H9 (cell line): ENCODE results near the gene SH3GL2. TPM values are rescaled to one million over a fixed set of nuclear protein-coding genes. Genes with fewer than 3 reads are reported as not detected.

Experiments used
- DNase-seq: peaks from one replicate; pipeline ENCODE4 v3.0.0-alpha.2; 2017
- H2AFZ ChIP-seq: one replicate; pipeline ENCODE4 v1.6.1; 2013; ENCODE audit warnings: mild to moderate bottlenecking, low read length, control low read depth, moderate library complexity
- H2AK5ac ChIP-seq: 2 replicates; pipeline ENCODE4 v1.6.1; 2013; ENCODE audit warnings: low read length, control low read depth, mixed read lengths; ENCODE audit not compliant: insufficient read length
- H2BK120ac ChIP-seq: one replicate; pipeline ENCODE4 v1.6.1; 2013; ENCODE audit warnings: low read depth, mild to moderate bottlenecking, low read length, control low read depth, inconsistent platforms; ENCODE audit not compliant: poor library complexity, severe bottlenecking
- H2BK12ac ChIP-seq: 2 replicates; pipeline ENCODE4 v1.6.1; 2013; ENCODE audit warnings: low read length, control low read depth, mixed read lengths, low read depth; ENCODE audit not compliant: insufficient read length
- H2BK15ac ChIP-seq: 2 replicates; pipeline ENCODE4 v1.6.1; 2013; ENCODE audit warnings: low read depth, low read length, control low read depth
- H2BK20ac ChIP-seq: one replicate; pipeline ENCODE4 v1.6.1; 2013; ENCODE audit warnings: low read depth, mild to moderate bottlenecking, low read length, control low read depth, inconsistent platforms; ENCODE audit not compliant: poor library complexity, severe bottlenecking
- H2BK5ac ChIP-seq: 2 replicates; pipeline ENCODE4 v1.6.1; 2013; ENCODE audit warnings: low read length, control low read depth, mixed read lengths; ENCODE audit not compliant: insufficient read length
- H3K14ac ChIP-seq: 2 replicates; pipeline ENCODE4 v1.6.1; 2013; ENCODE audit warnings: low read length, control low read depth; ENCODE audit not compliant: insufficient read depth
- H3K18ac ChIP-seq: 2 replicates; pipeline ENCODE4 v1.6.1; 2013; ENCODE audit warnings: low read depth, mild to moderate bottlenecking, mixed read lengths, low read length, control low read depth; ENCODE audit not compliant: insufficient read length
- H3K23ac ChIP-seq: 2 replicates; pipeline ENCODE4 v1.6.1; 2013; ENCODE audit warnings: low read length, control low read depth, mixed read lengths, low read depth; ENCODE audit not compliant: insufficient read length
- H3K23me2 ChIP-seq: 2 replicates; pipeline ENCODE4 v1.6.1; 2013; ENCODE audit warnings: low read depth, mild to moderate bottlenecking, mixed read lengths, low read length, control low read depth; ENCODE audit not compliant: insufficient read length, poor library complexity, severe bottlenecking
- H3K27ac ChIP-seq: 2 replicates; pipeline ENCODE4 v1.5.1; 2013; ENCODE audit warnings: low read length, control low read depth, mixed read lengths, low read depth; ENCODE audit not compliant: insufficient read length
- H3K27me3 ChIP-seq: 2 replicates; pipeline ENCODE4 v1.6.1; 2013; ENCODE audit warnings: low read length, control low read depth, inconsistent platforms; ENCODE audit not compliant: insufficient read depth
- H3K4ac ChIP-seq: 2 replicates; pipeline ENCODE4 v1.6.1; 2013; ENCODE audit warnings: low read depth, mild to moderate bottlenecking, control low read depth, inconsistent platforms, low read length, moderate library complexity
- H3K4me1 ChIP-seq: 2 replicates; pipeline ENCODE4 v1.6.1; 2013; ENCODE audit warnings: low read length, control low read depth, inconsistent platforms; ENCODE audit not compliant: insufficient read depth
- H3K4me2 ChIP-seq: 2 replicates; pipeline ENCODE4 v1.6.1; 2013; ENCODE audit warnings: low read length, control low read depth, mixed read lengths; ENCODE audit not compliant: insufficient read length, insufficient read depth
- H3K56ac ChIP-seq: 2 replicates; pipeline ENCODE4 v1.6.1; 2013; ENCODE audit warnings: low read depth, mild to moderate bottlenecking, mixed read lengths, low read length, control low read depth; ENCODE audit not compliant: insufficient read length
- H3K79me1 ChIP-seq: 2 replicates; pipeline ENCODE4 v1.6.1; 2013; ENCODE audit warnings: low read depth, mild to moderate bottlenecking, moderate library complexity, low read length, control low read depth, inconsistent platforms; ENCODE audit not compliant: insufficient read depth, poor library complexity, severe bottlenecking
- H3K79me2 ChIP-seq: 2 replicates; pipeline ENCODE4 v1.6.1; 2013; ENCODE audit warnings: low read length, control low read depth, inconsistent platforms; ENCODE audit not compliant: insufficient read depth
- H3K9ac ChIP-seq: 2 replicates; pipeline ENCODE4 v1.6.1; 2013; ENCODE audit warnings: low read length, control low read depth, mixed read lengths; ENCODE audit not compliant: insufficient read length; ENCODE audit errors: extremely low read depth
- H3K9me3 ChIP-seq: one replicate; pipeline ENCODE4 v1.6.1; 2013; ENCODE audit warnings: low read depth, low read length, inconsistent platforms; ENCODE audit not compliant: control insufficient read depth
- H3T11ph ChIP-seq: one replicate; pipeline ENCODE4 v1.6.1; 2013; ENCODE audit warnings: mild to moderate bottlenecking, low read length, control low read depth, inconsistent platforms
- H4K20me1 ChIP-seq: one replicate; pipeline ENCODE4 v1.6.1; 2013; ENCODE audit not compliant: control insufficient read depth, insufficient read length, insufficient read depth
- H4K5ac ChIP-seq: 2 replicates; pipeline ENCODE4 v1.6.1; 2013; ENCODE audit warnings: low read depth, mild to moderate bottlenecking, mixed read lengths, low read length, control low read depth; ENCODE audit not compliant: insufficient read length
- H4K8ac ChIP-seq: replicated peaks from 2 replicates; pipeline ENCODE4 v1.6.1; 2013; ENCODE audit warnings: low read length, control low read depth, mixed read lengths, low read depth; ENCODE audit not compliant: insufficient read length
- H4K91ac ChIP-seq: 2 replicates; pipeline ENCODE4 v1.6.1; 2013; ENCODE audit warnings: low read depth, mild to moderate bottlenecking, moderate library complexity, mixed read lengths, low read length, control low read depth; ENCODE audit not compliant: insufficient read length
- H3K27ac Mint-ChIP-seq, 3 experiments: 2 replicates in 2 of 3; 3 replicates in 1 of 3; pipeline ENCODE4 v1.8.0; 2020 to 2021; ENCODE audit warnings: mixed read lengths in 3 of 3, mild to moderate bottlenecking in 1 of 3, moderate library complexity in 1 of 3
- H3K27me3 Mint-ChIP-seq: 2 replicates; pipeline ENCODE4 v1.8.0; 2021; ENCODE audit warnings: low read depth, mild to moderate bottlenecking, moderate library complexity, mixed read lengths
- H3K36me3 Mint-ChIP-seq, 3 experiments: 2 replicates in 2 of 3; 3 replicates in 1 of 3; pipeline ENCODE4 v1.8.0; 2020 to 2021; ENCODE audit warnings: low read depth in 3 of 3, mixed read lengths in 3 of 3; ENCODE audit not compliant: insufficient read depth in 1 of 3
- H3K4me1 Mint-ChIP-seq, 2 experiments: 2 replicates each; pipeline ENCODE4 v1.8.0; 2020; ENCODE audit warnings: mixed read lengths in 2 of 2
- H3K4me3 Mint-ChIP-seq, 2 experiments: 2 replicates in 1 of 2; 3 replicates in 1 of 2; pipeline ENCODE4 v1.8.0; 2020 to 2021; ENCODE audit warnings: mild to moderate bottlenecking in 2 of 2, mixed read lengths in 2 of 2, moderate library complexity in 1 of 2
- H3K9me3 Mint-ChIP-seq, 2 experiments: 2 replicates in 1 of 2; 3 replicates in 1 of 2; pipeline ENCODE4 v1.8.0; 2020; ENCODE audit warnings: mild to moderate bottlenecking in 2 of 2, mixed read lengths in 2 of 2, moderate library complexity in 1 of 2
- WGBS: extraction: QIAGEN DNeasy Blood & Tissue Kit; methylation state at CpG from one replicate; pipeline ENCODE4 v1.1.7; 2013; ENCODE audit warnings: missing lambda C conversion rate, low lambda C conversion rate, mixed read lengths; ENCODE audit not compliant: insufficient read length; ENCODE audit errors: extremely low coverage; 5-methylcytosine and 5-hydroxymethylcytosine counted together
- total RNA-seq: library from RNA; stranded (reverse); gene quantifications from 2 replicates; pipeline ENCODE4 v1.2.1, GENCODE V29; 2021
- TF ChIP-seq, protein P1 (sequence below): fragments of 200-600 bp; sonication (generic); conservative IDR thresholded peaks from 3 replicates; pipeline ENCODE4 v1.8.0; 2021; ENCODE audit warnings: antibody characterized with exemption, mild to moderate bottlenecking

Gene SH3GL2
- total RNA-seq, 1 experiment from 2014 or later: 6.5 TPM

DNA sequence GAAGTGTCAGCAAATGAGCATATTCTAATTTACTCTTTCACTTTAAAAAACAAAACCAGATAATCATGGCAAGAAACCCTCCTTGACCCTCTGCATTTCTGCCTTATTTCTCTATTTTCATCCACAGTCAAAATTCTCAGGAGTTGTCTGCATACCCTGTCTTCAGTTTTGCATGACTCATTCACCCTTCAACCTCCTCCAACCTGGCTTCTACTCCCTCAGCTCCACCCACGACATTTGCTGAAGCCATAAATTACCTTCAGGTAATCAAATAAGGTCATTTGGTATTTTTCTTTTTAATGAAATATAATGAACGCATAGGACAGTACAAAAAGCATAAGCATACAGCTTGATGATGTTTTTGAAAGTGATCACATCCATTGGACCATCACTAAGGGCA lies 27.8 kb upstream of the SH3GL2 start:
- Mint-ChIP-seq H3K4me1 (no peaks in the 10 kb centered on the region), H3K9me3 (peaks cover 15 to 20% of the 10 kb centered on the region in 2 experiments), H3K36me3 (peaks cover 0 to 5% (median 0%) of the 10 kb centered on the region in 3 experiments; a peak in 2 of 7 replicates), H3K27me3 (no peaks in the 10 kb centered on the region), H3K4me3 (no peak overlapping the region), H3K27ac (no peak overlapping the region)
- no peaks in the 10 kb centered on the region for H3K4me1 ChIP-seq
- no peak overlapping the region for H4K5ac ChIP-seq
- H3K23ac ChIP-seq: no peak overlapping the region
- no peaks in the 10 kb centered on the region for H3K79me2 ChIP-seq
- no peak overlapping the region for H3K4me2 ChIP-seq
- no peak overlapping the region for H3K27ac ChIP-seq
- H3K79me1 ChIP-seq: no peaks in the 10 kb centered on the region
- no peak overlapping the region for H2AK5ac ChIP-seq
- no peaks in the 10 kb centered on the region for H3K27me3 ChIP-seq
- no peak overlapping the region for H2BK20ac ChIP-seq
- DNase-seq: no peak
- H4K91ac ChIP-seq: no peak overlapping the region
- H3K14ac ChIP-seq: no peak overlapping the region
- H3K9me3 ChIP-seq: peaks cover 5% of the 10 kb centered on the region
- no peak overlapping the region for H2BK120ac ChIP-seq
- H3K18ac ChIP-seq: no peak overlapping the region
- TF ChIP-seq, protein P1, sequence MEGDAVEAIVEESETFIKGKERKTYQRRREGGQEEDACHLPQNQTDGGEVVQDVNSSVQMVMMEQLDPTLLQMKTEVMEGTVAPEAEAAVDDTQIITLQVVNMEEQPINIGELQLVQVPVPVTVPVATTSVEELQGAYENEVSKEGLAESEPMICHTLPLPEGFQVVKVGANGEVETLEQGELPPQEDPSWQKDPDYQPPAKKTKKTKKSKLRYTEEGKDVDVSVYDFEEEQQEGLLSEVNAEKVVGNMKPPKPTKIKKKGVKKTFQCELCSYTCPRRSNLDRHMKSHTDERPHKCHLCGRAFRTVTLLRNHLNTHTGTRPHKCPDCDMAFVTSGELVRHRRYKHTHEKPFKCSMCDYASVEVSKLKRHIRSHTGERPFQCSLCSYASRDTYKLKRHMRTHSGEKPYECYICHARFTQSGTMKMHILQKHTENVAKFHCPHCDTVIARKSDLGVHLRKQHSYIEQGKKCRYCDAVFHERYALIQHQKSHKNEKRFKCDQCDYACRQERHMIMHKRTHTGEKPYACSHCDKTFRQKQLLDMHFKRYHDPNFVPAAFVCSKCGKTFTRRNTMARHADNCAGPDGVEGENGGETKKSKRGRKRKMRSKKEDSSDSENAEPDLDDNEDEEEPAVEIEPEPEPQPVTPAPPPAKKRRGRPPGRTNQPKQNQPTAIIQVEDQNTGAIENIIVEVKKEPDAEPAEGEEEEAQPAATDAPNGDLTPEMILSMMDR: no peak
- no peak overlapping the region for H2BK5ac ChIP-seq
- H2AFZ ChIP-seq: no peak overlapping the region
- no peak overlapping the region for H4K8ac ChIP-seq
- no CpG with 5 or more reads among the region's 2 CpGs for WGBS
- no peak overlapping the region for H3K4ac ChIP-seq
- H4K20me1 ChIP-seq: no peaks in the 10 kb centered on the region
- no peak overlapping the region for H3K56ac ChIP-seq
- no peak overlapping the region for H2BK15ac ChIP-seq
- no peaks in the 10 kb centered on the region for H3K23me2 ChIP-seq
- no peak overlapping the region for H2BK12ac ChIP-seq
- H3K9ac ChIP-seq: no peak overlapping the region
- H3T11ph ChIP-seq: no peak overlapping the region
